Sigmoid colon (tissue), 4 donors: ENCODE results near the gene FBXW11.

Source experiments
- CTCF ChIP-seq, 4 experiments: fragments of 450-650 bp in 3 of 4; fragments of 200-600 bp in 1 of 4; IDR thresholded peaks; one replicate each; pipeline ENCODE4 v1.5.1; 2016 to 2019; ENCODE audit warnings: antibody characterized with exemption in 4 of 4, mild to moderate bottlenecking in 3 of 4, moderate library complexity in 2 of 4
- EP300 ChIP-seq, 4 donors: sonication (generic); formaldehyde crosslinking; IDR thresholded peaks; one replicate each; pipeline ENCODE4 v1.6.1; 2017; ENCODE audit warnings: antibody characterized with exemption in 4 of 4
- POLR2A ChIP-seq, 2 donors: fragments of 450-650 bp; IDR thresholded peaks; one replicate each; pipeline ENCODE4 v1.6.1; 2016; ENCODE audit warnings: antibody characterized with exemption in 2 of 2, mild to moderate bottlenecking in 2 of 2, moderate library complexity in 2 of 2
- POLR2AphosphoS5 ChIP-seq, 4 donors: sonication (generic); formaldehyde crosslinking; IDR thresholded peaks; one replicate each; pipeline ENCODE4 v1.6.1; 2017; ENCODE audit warnings: antibody characterized with exemption in 4 of 4

- no peak for TF ChIP-seq POLR2A (IDR thresholded peaks at IDR 0.05)
- no peak for TF ChIP-seq POLR2AphosphoS5 (IDR thresholded peaks at IDR 0.05)
- no peak for TF ChIP-seq CTCF (IDR thresholded peaks at IDR 0.05)
- no peak for TF ChIP-seq EP300 (IDR thresholded peaks at IDR 0.05)
Observed at GRCh38 chr5:171898386-171898785, 108.1 kb downstream of the FBXW11 start.
